SK-N-SH treated with all-trans-retinoic acid at 6 μM for 48 hours (cell line): Measurements from ENCODE around the gene PLA2G4F.

Experiments used
- ATAC-seq: fragments of 200-7000 bp; cut with Tn5 transposase; 3 replicates; pipeline ENCODE4 v1.9.1; 2020; ENCODE audit warnings: mild to moderate bottlenecking, moderate library complexity
- ARNTL ChIP-seq: fragments of 450-650 bp; formaldehyde crosslinking; IDR thresholded peaks from 2 replicates; pipeline ENCODE4 v1.5.0; 2020; ENCODE audit warnings: low read depth, mild to moderate bottlenecking, moderate library complexity, borderline replicate concordance
- CSDC2 ChIP-seq: fragments of 250-450 bp; sonication (Bioruptor Pico); IDR thresholded peaks from 2 replicates; pipeline ENCODE4 v1.5.0; 2020; ENCODE audit warnings: mild to moderate bottlenecking, moderate library complexity
- ESRRG ChIP-seq: fragments of 250-450 bp; sonication (Bioruptor Pico); IDR thresholded peaks from 2 replicates; pipeline ENCODE4 v1.6.1; 2021; ENCODE audit warnings: mild to moderate bottlenecking
- GLIS3 ChIP-seq: fragments of 250-450 bp; sonication (Bioruptor Pico); IDR thresholded peaks from 2 replicates; pipeline ENCODE4 v1.5.0; 2020; ENCODE audit warnings: mild to moderate bottlenecking, moderate library complexity
- ISL1 ChIP-seq: fragments of 250-450 bp; sonication (Bioruptor Pico); IDR thresholded peaks from 2 replicates; pipeline ENCODE4 v2.1.2; 2022; ENCODE audit warnings: mild to moderate bottlenecking, moderate library complexity
- OSR1 ChIP-seq: fragments of 250-450 bp; sonication (Bioruptor Pico); IDR thresholded peaks from 2 replicates; pipeline ENCODE4 v1.8.0; 2022; ENCODE audit warnings: moderate library complexity, mild to moderate bottlenecking, inconsistent platforms
- PATZ1 ChIP-seq: fragments of 250-450 bp; sonication (Bioruptor Pico); IDR thresholded peaks from 2 replicates; pipeline ENCODE4 v1.8.0; 2020; ENCODE audit warnings: mild to moderate bottlenecking, moderate library complexity, borderline replicate concordance
- PPARA ChIP-seq: fragments of 250-450 bp; sonication (Bioruptor Pico); IDR thresholded peaks from 2 replicates; pipeline ENCODE4 v1.5.0; 2020; ENCODE audit warnings: mild to moderate bottlenecking, borderline replicate concordance
- RARB ChIP-seq: fragments of 250-450 bp; sonication (Bioruptor Pico); IDR thresholded peaks from 2 replicates; pipeline ENCODE4 v1.8.0; 2021; ENCODE audit warnings: mild to moderate bottlenecking, moderate library complexity
- SNAI2 ChIP-seq: fragments of 250-450 bp; sonication (Bioruptor Pico); IDR thresholded peaks from 2 replicates; pipeline ENCODE4 v1.5.0; 2020; ENCODE audit warnings: mild to moderate bottlenecking, moderate library complexity
- TCF4 ChIP-seq: fragments of 250-450 bp; sonication (Bioruptor Pico); IDR thresholded peaks from 2 replicates; pipeline ENCODE4 v1.8.0; 2021; ENCODE audit warnings: mild to moderate bottlenecking, moderate library complexity, borderline replicate concordance
- TOX ChIP-seq: fragments of 250-450 bp; sonication (Bioruptor Pico); IDR thresholded peaks from 2 replicates; pipeline ENCODE4 v1.8.0; 2021; ENCODE audit warnings: mild to moderate bottlenecking, moderate library complexity, borderline replicate concordance
- TSHZ2 ChIP-seq: fragments of 250-450 bp; sonication (Bioruptor Pico); IDR thresholded peaks from 2 replicates; pipeline ENCODE4 v1.5.0; 2020; ENCODE audit warnings: mild to moderate bottlenecking, moderate library complexity
- ZC3H10 ChIP-seq: fragments of 250-450 bp; sonication (Bioruptor Pico); IDR thresholded peaks from 2 replicates; pipeline ENCODE4 v1.5.1; 2021; ENCODE audit warnings: mild to moderate bottlenecking, moderate library complexity
- ZFP3 ChIP-seq: fragments of 250-450 bp; sonication (Bioruptor Pico); IDR thresholded peaks from 2 replicates; pipeline ENCODE4 v1.5.0; 2020; ENCODE audit warnings: mild to moderate bottlenecking, moderate library complexity
- ZFP30 ChIP-seq: fragments of 450-650 bp; formaldehyde crosslinking; IDR thresholded peaks from 2 replicates; pipeline ENCODE4 v1.5.0; 2022; ENCODE audit warnings: mild to moderate bottlenecking, moderate library complexity
- ZNF565 ChIP-seq: fragments of 450-650 bp; formaldehyde crosslinking; conservative IDR thresholded peaks from 2 replicates; pipeline ENCODE4 v1.5.0; 2020; ENCODE audit warnings: low read depth, mild to moderate bottlenecking, moderate library complexity
- ZNF8 ChIP-seq: fragments of 450-650 bp; formaldehyde crosslinking; IDR thresholded peaks from 2 replicates; pipeline ENCODE4 v1.5.0; 2020; ENCODE audit warnings: mild to moderate bottlenecking, moderate library complexity
- TF ChIP-seq, protein P1 (sequence below): fragments of 250-450 bp; sonication (Bioruptor Pico); IDR thresholded peaks from 2 replicates; pipeline ENCODE4 v1.8.0; 2021; ENCODE audit warnings: low read depth, mild to moderate bottlenecking, moderate library complexity, borderline replicate concordance
- TF ChIP-seq, protein P2 (sequence below): fragments of 250-450 bp; sonication (Bioruptor Pico); IDR thresholded peaks from 2 replicates; pipeline ENCODE4 v1.5.1; 2021; ENCODE audit warnings: mild to moderate bottlenecking, moderate library complexity

The PLA2G4F gene

GRCh38 chr15:42153874-42154211 is 2.6 kb downstream of the PLA2G4F start:
- ATAC-seq: no peak
- TF ChIP-seq ESRRG (CRISPR knock-in tag): no peak
- TF ChIP-seq PATZ1 (CRISPR knock-in tag): no peak
- TF ChIP-seq ZNF565 (CRISPR knock-in tag): no peak
- TF ChIP-seq, protein P1, sequence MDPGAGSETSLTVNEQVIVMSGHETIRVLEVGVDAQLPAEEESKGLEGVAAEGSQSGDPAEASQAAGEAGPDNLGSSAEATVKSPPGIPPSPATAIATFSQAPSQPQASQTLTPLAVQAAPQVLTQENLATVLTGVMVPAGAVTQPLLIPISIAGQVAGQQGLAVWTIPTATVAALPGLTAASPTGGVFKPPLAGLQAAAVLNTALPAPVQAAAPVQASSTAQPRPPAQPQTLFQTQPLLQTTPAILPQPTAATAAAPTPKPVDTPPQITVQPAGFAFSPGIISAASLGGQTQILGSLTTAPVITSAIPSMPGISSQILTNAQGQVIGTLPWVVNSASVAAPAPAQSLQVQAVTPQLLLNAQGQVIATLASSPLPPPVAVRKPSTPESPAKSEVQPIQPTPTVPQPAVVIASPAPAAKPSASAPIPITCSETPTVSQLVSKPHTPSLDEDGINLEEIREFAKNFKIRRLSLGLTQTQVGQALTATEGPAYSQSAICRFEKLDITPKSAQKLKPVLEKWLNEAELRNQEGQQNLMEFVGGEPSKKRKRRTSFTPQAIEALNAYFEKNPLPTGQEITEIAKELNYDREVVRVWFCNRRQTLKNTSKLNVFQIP (CRISPR knock-in tag): no peak
- no peak for TF ChIP-seq GLIS3
- no peak for TF ChIP-seq OSR1 (CRISPR knock-in tag)
- no peak for TF ChIP-seq TSHZ2 (CRISPR knock-in tag)
- TF ChIP-seq ZFP30 (CRISPR knock-in tag): no peak
- no peak for TF ChIP-seq ZNF8 (CRISPR knock-in tag)
- no peak for TF ChIP-seq PPARA (CRISPR knock-in tag)
- TF ChIP-seq CSDC2 (CRISPR knock-in tag): no peak
- no peak for TF ChIP-seq RARB (CRISPR knock-in tag)
- no peak for TF ChIP-seq TCF4 (CRISPR knock-in tag)
- no peak for TF ChIP-seq ISL1
- TF ChIP-seq ARNTL (CRISPR knock-in tag): no peak
- no peak for TF ChIP-seq ZFP3 (CRISPR knock-in tag)
- no peak for TF ChIP-seq ZC3H10

GRCh38 chr15:42152921-42153698 is 3.3 kb downstream of the PLA2G4F start:
- ATAC-seq: no peak
- TF ChIP-seq TOX (CRISPR knock-in tag) (no peak), SNAI2 (CRISPR knock-in tag) (no peak), CSDC2 (CRISPR knock-in tag) (no peak), PATZ1 (CRISPR knock-in tag) (no peak), ZFP30 (CRISPR knock-in tag) (no peak), OSR1 (CRISPR knock-in tag) (no peak), ZC3H10 (no peak), ZNF565 (CRISPR knock-in tag) (no peak)
- TF ChIP-seq, protein P1 (CRISPR knock-in tag): no peak
- TF ChIP-seq, protein P2, sequence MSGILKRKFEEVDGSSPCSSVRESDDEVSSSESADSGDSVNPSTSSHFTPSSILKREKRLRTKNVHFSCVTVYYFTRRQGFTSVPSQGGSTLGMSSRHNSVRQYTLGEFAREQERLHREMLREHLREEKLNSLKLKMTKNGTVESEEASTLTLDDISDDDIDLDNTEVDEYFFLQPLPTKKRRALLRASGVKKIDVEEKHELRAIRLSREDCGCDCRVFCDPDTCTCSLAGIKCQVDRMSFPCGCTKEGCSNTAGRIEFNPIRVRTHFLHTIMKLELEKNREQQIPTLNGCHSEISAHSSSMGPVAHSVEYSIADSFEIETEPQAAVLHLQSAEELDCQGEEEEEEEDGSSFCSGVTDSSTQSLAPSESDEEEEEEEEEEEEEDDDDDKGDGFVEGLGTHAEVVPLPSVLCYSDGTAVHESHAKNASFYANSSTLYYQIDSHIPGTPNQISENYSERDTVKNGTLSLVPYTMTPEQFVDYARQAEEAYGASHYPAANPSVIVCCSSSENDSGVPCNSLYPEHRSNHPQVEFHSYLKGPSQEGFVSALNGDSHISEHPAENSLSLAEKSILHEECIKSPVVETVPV (CRISPR knock-in tag): no peak
- TF ChIP-seq, all 23 proteins: peak for 0
